ENCODE data around the gene AKT1S1.
"Not testable (repeated sequence)": the region's sequence is repeated elsewhere in the genome, so short reads cannot be mapped to it uniquely, and the experiment has no call there.

Gene AKT1S1

DNA sequence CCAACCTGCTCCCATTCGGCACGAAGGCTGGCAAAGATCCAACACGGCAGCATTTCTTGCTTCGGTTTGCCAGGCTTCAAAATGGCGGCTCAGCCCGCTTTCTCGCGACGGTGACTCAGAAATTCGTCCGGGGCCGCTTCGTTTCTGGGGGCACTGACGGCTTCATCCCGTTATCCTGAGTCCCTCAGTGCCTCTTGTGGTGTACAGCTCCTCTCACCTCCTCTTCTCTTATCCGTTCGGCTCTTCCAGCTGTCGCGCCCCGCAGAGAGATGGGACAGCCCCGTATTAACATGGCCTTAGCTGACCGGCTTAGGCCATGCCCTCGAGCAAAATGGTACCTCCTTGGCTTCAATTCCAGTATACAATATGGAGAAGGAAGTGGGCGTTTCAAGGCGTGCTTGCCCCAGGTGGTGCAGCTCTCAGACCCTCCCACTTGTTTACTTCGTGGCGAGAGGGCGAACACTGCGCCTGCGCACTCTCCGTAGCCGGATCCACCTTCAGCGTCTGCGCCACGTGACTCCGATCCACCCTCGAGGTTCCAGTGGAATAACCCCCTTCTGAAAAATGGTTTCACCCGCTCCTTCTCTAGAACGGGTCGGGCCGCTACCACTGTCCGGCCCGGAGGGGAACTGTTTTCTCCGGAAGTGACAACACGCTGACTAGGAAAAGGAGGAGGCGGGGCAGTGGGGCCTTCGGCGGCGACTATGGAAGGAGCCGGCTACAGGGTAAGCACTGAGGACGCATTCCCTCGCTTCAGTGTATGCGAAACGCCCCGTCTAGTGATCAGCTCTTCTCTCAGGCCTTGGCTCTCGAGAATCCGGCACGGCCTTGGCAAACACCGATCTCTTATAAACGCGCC, at the start of gene AKT1S1, which contains the start of gene TBC1D17:
Gene AKT1S1 (minus strand): TSS at position 336 of the 859 bp plus-strand sequence. CDS start 4,060 bp downstream, outside the sequence.
Gene TBC1D17 (plus strand): TSS at position 683 of the 859 bp plus-strand sequence. CDS start 22 bp downstream, at position 705.
- peak; percentile 100 for DNase-seq

DNA sequence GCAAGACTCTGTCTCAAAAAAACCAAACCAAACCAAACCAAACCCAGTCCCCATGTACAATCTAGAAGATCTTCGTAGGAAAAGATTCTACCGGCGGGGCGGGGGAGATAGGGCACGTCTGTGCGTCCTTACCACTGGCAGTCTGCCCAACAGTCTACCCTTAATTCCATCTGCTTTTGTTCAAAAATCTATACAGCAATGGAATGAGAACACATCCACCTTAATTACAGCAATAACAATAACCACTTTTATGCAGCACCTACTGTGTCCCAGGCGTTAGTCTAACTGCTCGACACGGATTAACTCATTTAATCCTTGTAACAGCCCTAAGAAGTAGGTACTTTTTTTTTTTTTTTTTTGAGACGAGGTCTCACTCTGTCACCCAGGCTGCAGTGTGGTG, 49.4 kb upstream of the AKT1S1 start:
- no peak for DNase-seq

DNA sequence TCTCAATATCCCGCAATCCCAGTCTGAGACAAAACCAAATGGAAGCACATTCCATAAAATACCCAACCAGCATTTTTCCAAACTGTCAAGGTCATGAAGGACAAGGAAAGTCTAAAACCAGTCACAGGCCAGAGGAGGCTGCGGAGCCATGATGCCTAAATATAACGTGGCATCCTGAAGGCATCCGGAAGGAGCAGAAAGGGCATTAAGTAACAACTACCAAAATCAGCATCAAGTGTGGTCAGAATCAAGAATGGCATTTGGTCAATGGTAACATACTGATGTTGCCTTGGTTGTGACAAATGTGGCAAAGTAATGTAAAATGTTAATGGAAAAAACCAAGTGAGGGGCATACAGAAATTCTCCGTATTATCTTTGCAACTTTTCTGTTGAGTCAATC, 48.3 kb upstream of the AKT1S1 start:
- no peak for DNase-seq

DNA sequence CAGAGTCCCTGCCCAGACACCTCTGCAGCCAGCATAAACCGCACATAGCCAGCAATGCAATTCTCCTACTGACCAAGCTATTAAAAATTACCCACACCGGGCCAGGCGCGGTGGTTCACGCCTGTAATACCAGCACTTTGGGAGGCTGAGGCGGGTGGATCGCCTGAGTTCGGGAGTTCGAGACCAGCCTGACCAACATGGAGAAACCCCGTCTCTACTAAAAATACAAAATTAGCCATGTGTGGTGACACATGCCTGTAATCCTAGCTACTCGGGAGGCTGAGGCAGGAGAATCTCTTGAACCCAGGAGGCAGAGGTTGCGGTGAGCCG, 47.7 kb upstream of the AKT1S1 start:
- not testable (repeated sequence) for DNase-seq

DNA sequence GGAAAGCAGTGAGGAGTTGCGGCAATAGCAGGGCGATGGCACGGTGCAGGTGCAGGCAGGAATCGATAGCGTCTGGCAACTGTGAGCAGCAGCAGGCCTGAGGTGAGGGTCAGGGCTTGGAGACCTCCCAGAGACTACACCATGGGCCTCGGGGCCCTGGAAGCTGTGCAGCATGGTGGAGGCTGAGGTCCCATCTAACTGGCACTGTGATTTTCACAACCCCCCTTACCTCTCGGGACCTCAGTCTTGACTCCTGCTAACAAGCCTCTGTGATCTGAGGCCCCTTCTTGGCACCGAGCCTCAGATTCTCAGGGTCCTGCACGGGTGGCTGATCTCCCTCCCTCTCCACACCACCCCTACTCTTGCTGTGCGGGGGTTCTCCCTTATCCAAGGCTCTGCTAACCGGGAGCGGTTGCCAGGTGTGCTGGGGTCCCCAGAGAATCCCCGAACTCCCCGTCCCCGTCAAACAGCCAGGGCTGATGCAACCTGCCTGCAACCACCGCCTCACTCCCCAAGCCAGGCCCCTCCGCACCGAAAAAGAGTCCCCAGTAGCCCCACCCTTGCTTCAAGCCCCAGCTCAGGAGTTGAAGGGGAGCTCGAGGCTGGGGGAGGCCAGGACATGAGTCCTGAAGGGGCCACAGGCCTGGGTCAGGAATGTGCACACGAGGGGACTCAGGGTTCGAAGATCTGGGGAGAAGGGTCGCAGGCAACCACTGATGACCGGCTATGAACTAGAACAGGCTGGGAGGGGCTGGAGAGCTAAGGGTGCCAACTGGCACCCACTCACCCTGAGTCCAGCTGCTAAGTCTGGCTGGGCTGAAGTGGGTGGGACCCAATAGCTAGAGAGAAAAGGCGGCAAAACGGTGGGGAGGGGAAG, 47.1 kb upstream of the AKT1S1 start:
- no peak for DNase-seq

DNA sequence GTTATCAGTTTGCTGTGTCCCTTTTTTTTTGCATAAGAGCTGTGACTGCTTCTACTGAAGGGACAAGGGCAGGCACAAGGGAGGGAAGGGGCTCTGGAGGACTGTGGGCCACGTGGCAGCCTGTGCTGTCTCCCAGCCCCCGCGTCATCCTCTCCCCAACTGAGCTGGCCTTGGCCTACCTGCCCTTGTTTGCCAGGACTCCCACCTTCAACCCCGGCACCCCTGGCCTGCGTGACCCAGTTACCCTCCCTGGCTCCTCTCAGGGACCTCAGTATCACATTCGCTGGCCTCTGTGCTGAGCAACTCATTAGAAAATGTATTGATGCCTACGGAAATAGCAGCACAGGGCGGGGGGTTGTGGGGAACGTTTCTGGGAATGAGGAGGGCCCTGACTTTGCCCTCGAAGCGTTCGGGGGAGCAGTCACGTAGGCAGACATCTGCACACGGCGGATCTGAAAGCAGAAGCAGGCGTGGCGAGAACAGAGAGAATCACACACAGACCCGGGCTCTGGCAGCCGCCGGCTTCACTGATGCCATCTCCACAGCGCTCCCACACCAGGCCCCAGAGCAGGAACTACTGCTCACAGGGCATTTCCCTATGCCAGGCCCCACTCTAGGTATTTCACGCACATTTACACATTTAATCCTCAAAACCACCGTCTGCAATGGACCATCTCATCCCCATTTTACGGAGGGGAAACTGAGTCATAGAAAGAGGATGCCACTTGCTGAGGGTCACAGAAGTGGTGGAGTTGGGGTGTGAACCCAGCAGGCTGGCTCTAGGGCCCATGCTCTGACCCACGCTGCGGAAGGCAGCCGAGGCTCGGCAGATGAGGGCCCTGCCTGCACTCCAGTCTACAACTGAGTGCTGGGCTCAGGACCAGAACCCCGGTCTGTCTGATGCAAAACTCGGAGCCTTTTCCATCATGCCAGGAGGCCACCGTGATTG, 46.2 kb upstream of the AKT1S1 start:
- DNase-seq, result no peak

DNA sequence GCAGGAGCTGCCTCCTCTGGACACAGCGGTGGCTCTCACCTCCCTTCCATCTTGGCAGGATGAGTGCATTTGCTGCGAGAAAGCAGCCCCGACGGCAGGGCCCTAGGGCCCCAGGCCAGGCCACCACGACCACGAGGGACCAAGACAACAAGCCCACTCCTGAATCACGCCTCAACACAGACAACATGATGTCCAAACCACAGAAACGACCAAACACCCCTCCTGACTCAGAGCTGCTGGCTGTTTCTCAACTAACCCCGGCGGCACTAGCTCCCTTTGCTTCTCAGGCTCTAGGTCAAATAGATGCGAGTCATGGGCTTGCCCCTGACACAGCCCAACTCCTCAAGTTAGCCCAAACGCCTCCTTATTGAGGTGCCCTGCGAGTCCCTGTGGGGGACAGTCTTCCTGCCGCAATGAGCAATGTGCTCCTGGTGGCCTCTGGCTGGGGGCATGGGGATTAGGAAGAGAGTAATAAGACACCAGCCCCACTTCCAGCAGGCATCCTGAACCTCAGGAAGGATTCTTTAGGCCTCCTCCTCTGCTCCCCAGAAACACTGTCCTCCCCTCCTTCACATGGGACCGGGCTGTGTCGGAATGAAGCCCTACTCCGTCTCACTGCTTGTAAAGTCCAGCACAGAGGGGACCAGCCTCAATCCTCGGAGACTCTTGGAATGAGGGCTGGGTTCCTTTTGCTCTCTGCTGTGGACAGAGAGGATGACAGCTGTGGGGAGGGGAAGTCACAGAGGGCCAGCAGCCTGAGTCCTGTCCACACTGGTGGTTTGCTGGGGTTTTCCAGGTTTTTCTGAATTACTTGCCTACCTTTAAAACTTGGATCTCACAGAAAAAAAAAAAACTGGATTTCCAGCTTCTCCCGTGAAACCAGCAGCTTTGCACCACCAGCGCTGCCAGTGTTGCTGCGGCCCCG, 45.0 kb upstream of the AKT1S1 start:
- no peak for DNase-seq

DNA sequence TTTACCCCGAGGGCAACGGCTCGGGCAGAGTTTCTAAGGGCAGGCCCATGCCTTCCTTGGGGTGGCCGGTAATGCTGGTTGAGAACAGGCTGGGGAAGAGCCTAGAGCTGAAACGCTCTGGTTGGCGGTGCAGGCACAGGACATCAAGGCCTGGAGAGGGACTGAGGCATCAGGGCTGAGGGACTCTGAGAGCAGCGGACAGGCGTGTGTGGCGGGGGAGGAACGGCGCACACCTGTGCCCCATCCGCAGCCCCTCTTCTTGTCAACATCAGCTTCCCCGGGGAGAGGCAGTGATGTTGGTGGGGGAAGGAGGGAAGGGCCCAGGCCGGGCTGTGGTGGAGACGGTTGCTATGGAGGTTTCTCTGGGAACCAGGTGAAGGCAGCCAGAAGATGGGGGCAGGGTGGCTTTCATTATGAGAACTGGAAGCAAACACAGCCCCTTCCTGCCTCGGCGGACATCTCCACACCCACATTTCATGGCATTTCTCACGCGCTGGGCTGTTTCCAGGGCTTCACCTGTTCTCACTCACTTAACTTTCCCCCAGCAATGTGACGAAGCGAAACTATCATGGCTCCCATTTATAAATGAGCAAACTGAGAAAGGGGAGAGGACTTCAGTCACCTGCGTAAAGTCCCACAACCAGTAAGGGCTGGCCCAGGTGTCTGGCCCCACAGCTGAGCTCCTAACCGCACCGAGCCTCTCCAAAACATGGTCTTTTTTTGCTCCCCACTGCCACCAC, 43.6 kb upstream of the AKT1S1 start:
- peak; percentile 27 for DNase-seq

DNA sequence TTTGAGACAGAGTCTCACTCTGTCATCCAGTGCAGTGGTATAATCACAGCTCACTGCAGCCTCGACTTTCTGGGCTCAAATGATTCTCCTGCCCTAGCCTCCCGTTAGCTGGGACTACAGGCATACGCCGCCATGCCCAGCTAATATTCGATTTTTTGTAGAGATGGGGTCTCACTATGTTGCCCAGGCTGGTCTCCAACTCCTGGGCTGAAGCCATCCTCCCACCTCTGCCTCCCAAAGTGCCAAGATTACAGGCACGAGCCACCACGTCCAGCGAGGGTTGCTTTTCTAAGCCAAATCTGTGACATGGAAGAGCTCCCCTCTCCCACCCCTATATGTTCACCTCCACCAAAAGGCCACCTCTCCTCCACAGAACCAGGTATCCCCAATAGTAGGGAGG, 40.9 kb upstream of the AKT1S1 start:
- no peak for DNase-seq

DNA sequence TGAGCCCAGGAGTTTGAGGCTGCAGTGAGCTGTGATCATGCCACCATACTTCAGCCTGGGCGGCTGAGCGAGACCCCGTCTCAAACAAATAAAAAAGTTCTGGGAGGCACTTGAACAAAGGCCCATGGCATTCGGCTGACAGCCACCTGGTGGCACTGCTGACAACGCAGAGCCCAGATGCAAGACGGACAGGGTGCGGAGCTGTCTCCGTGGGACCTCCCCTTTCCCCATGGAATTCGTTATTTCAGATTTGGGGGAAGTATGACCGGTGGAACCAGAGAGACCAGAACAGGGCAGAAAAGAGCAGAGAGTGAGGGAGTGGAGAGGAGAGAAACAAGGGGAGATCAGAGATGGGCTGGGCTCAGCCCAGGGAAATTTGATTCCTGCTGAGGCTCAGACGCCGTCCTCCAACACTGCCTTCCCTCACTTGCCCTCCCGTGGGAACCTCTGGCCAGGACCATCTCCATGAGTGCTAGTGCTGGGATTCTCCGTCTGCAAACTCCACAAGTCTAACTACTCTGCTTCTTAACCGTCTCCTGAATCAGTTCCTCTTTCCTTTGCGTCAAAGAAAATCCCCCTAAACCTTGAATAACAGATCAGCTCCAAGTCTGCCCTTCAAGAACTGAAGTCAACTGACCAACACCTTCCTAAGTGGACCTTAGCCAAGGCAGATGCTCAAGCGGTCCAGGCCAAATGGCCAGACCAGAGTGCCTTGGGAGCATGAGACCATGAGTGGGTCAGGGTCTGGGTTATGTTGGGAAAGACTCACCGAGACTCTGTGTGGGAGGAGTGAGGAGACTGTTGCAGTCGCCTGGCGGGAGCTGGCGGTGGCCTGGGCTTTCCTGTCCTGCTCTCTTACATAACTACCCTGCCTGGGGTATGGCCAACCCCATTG, 39.9 kb upstream of the AKT1S1 start:
- no peak for DNase-seq

DNA sequence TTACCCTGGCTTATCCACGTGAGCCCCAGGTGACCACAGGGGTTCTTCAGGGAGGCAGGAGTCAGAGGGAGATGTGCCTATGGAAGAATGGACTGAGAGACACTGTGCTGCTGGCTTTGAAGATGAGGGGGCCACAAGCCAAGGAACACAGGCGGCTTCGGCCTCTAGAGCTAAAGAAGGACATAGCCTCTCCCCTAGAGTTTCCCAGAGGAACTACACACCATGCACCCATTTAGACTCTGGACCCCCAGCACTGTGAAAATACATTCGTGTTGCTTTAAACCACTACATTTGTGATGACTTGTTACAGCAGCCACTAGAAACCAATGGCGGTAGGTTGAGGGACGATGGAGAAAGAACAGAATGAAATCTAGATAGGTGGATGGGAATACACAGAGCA, 38.1 kb upstream of the AKT1S1 start:
- DNase-seq, result no peak

DNA sequence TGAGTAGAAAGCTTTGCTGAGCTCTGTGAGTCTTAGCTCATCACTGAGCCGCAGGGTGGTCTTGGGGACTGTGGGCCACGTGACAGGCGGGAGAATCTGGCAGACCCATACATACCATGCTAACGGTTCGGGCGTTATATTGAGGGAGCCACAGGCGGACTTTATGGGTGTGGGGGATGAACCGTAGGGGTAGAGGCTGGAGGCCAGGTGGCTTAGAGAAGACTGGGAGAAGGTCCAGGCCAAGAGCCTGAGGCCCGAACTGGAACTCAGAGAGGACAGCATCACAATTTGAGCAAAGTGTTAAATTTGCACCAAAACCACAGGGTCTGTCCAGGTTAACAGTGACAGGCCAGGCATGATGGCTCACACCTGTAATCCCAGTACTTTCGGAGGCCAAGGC, 36.6 kb upstream of the AKT1S1 start:
- no peak for DNase-seq

DNA sequence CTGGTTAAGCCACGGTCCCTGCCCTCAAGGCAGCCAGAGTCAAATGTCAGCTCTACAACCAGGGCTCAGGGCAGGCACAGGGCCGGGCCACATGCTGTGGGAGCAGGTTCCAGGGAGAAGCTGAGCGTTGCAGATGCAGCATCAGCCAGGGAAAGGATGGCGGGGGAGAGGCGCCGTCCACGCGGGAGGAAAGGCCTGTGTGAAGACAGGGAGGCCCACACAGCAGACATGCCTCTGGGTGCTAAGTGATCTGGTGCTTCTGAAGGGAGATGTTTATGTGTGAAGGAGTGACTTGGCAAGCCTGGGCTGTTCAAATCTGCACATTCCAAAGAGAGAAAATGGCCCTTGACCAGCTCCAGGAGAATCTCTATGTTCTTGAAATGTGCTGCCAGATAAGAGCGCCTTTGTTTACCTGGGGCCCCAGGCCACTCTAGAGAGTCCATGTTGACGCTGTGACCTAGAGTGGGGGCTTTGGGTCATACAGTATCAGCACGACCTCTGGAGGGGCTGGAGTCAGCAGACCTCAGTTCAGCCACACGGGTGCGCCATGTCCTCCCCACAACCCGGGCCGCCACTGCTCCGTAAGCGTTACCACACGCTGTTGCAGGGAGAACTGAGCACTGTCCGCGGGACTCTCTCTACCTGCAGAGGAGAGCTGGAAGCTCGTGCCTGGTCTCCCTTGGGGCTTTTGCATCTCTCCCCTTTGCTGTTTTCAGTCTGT, 36.0 kb upstream of the AKT1S1 start:
- DNase-seq, result no peak

DNA sequence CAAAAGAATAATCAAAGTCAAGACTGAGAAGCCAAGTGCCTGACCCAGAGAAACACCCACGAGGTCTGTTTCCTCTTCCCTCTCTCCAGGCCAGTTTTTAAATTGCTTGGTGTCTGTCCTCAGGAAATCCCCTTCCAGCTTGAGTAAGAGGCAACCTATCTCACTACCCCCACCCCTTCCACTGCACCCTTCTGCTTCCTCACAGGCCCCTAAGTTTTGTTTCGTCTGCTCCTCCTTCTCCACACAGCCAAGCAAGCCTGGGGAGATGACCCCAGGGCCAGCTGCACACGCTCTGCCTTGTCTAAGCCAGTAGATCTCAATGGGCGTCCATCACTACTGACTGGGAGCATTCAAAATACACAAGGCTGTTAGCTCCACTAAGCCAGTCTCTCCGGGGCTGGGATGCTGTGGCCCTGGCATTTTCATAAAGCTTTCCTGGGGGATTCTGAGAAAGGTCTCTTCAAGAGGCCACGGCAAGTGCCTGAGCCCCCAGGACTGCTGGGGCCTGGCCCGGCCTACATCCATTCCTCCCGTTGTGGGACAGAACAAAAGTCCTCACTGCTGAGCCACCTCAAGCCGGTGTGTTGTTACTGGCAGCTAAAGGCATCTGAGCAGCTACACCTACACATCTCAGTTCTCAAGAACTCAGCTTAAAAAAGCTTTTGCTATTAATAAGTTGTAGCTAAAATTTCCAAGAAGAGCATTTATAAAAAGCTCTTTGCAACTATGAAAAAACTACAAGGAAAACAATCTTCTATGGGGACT, 34.4 kb upstream of the AKT1S1 start:
- DNase-seq, result no peak

DNA sequence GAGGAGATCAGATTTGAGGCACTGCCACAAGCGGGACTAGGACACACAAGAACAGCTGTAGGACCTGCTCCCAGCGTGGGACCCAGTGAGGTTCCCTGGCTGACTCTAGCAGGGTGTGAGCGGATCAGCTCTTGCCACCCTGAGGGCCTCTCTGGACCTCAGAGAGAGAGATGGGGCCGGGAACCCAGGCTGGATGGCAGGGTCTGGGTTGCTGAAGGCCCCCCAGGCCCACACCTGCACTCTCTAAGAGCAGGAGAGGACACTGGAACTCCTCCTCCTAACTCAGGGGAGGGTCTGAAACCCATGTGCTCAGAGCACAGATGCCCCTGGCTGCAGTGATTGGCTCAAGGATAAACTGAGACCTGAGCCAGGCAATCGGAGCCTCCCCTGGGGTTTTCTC, 33.0 kb upstream of the AKT1S1 start:
- DNase-seq, result no peak

DNA sequence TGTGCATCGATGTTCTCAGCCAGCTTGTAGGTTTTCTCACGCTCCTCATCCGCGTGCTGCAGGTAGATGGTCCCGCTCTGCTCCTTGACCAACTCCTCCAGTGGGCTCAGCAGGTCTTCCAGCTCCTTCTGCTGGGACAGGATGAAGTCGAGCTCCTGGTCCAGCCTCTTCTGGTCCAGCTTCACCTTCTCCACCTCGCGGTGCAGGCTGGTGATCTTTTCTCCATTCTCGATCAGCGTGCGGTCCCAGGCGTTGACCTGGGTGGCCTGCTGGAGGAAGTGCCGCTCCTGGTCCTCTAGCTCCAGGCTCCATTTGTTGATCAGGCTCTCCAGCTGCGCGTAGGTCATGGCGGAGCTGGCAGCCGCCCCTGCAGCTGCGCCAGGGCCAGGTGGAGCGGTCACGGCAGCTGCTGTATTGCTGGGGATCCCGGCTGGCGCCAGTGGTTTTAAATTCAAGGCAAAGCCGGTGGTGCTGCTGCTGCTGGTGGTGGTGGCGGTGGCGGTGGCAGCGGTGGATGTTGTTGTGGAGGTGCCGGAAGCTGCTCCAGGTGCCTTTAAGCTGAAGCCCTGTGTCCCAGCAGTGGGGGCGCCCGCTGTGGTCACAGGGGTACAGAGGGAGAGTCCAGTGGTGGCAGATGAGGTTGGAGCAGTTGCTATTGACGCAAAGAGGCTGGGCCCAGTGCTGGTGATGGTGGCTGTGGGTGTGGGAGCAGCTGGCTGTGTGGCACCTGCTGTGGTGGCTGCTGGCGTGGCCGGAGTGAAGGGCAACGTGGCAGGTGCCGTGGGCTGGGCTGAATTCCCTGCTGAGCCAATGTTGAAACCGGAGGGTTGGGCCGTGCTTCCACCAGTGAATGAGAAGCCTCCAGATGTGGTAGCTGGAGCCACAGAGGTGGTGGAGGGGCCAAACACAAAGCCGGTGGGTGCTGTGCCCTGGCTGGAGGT, 31.6 kb upstream of the AKT1S1 start:
- DNase-seq, result no peak

All from NCI-H146 (cell line).